GM06990 (cell line): Measurements from ENCODE around the gene MYO5A.
"Not testable (repeated sequence)": the region's sequence is repeated elsewhere in the genome, so short reads cannot be mapped to it uniquely, and the experiment has no call there.

Source experiments
- DNase-seq: peaks from one replicate; pipeline ENCODE4 v3.0.0-alpha.2; 2011; ENCODE audit not compliant: insufficient read length; ENCODE audit errors: extremely low read depth
- H3K27me3 ChIP-seq: replicated peaks from 2 replicates; pipeline ENCODE4 v1.6.0; 2011; ENCODE audit warnings: low read length; ENCODE audit not compliant: control insufficient read depth, insufficient read depth
- H3K36me3 ChIP-seq: 2 replicates; pipeline ENCODE4 v1.5.1; 2011; ENCODE audit warnings: low read length; ENCODE audit not compliant: control insufficient read depth, insufficient read depth
- H3K4me3 ChIP-seq: replicated peaks from 2 replicates; pipeline ENCODE4 v1.5.1; 2011; ENCODE audit warnings: low read depth, mild to moderate bottlenecking, control low read depth, low read length
- CTCF ChIP-seq: IDR thresholded peaks from 2 replicates; pipeline ENCODE4 v1.5.1; 2011; ENCODE audit warnings: low read length, control low read depth, mild to moderate bottlenecking, inconsistent platforms; ENCODE audit not compliant: insufficient read depth, poor library complexity, severe bottlenecking

MYO5A gene

GRCh38 chr15:52567871-52568600 is 39.4 kb upstream of the MYO5A start:
- H3K27me3 ChIP-seq: no peaks in the 10 kb centered on the region
- H3K4me3 ChIP-seq: peak overlapping the region; percentile 94
- H3K36me3 ChIP-seq: no peaks in the 10 kb centered on the region
- DNase-seq: no peak
- no peak for TF ChIP-seq CTCF

- Histone ChIP-seq H3K4me3 (peak overlapping the region; percentile 94), H3K36me3 (no peaks in the 10 kb centered on the region), H3K27me3 (no peaks in the 10 kb centered on the region)
- DNase-seq: no peak
- no peak for TF ChIP-seq CTCF
Observed at GRCh38 chr15:52566889-52567288, 38.2 kb upstream of the MYO5A start.

GRCh38 chr15:52565417-52566358 is 37.0 kb upstream of the MYO5A start:
- DNase-seq, H3K36me3 ChIP-seq, H3K27me3 ChIP-seq: not testable (repeated sequence)
- peak overlapping the region; percentile 10 for H3K4me3 ChIP-seq

GRCh38 chr15:52563501-52564060 is 34.9 kb upstream of the MYO5A start:
- Histone ChIP-seq H3K4me3 (no peak overlapping the region), H3K27me3 (no peaks in the 10 kb centered on the region), H3K36me3 (no peaks in the 10 kb centered on the region)
- DNase-seq: no peak
- TF ChIP-seq CTCF: no peak

GRCh38 chr15:52559575-52559974 is 30.9 kb upstream of the MYO5A start:
- DNase-seq: no peak
- no peak overlapping the region for H3K4me3 ChIP-seq
- H3K27me3 ChIP-seq: no peaks in the 10 kb centered on the region
- no peaks in the 10 kb centered on the region; the same call in 1 of the 2 replicates for H3K36me3 ChIP-seq
- TF ChIP-seq CTCF: no peak

GRCh38 chr15:52559022-52559421 is 30.3 kb upstream of the MYO5A start:
- no peaks in the 10 kb centered on the region for H3K27me3 ChIP-seq
- no peak for DNase-seq
- H3K4me3 ChIP-seq: peak overlapping the region; percentile 29; the same call in 1 of the 2 replicates
- no peak for TF ChIP-seq CTCF
- no peaks in the 10 kb centered on the region; the same call in 1 of the 2 replicates for H3K36me3 ChIP-seq
